WTC11 (cell line): ENCODE measurements around the gene MKI67.

Experiments
- FOXP4 ChIP-seq: sonication (generic); formaldehyde crosslinking; IDR thresholded peaks from 2 replicates; pipeline ENCODE4 v1.8.0; 2022; ENCODE audit warnings: mild to moderate bottlenecking, missing genetic modification reagents
- STAT6 ChIP-seq: sonication (generic); formaldehyde crosslinking; conservative IDR thresholded peaks from 2 replicates; pipeline ENCODE4 v1.8.1; 2023; ENCODE audit warnings: mild to moderate bottlenecking, low read depth, missing genetic modification reagents, moderate library complexity
- TEAD4 ChIP-seq: sonication (generic); formaldehyde crosslinking; IDR thresholded peaks from 2 replicates; pipeline ENCODE4 v1.8.0; 2022; ENCODE audit warnings: mild to moderate bottlenecking, missing genetic modification reagents

- TF ChIP-seq FOXP4 (CRISPR knock-in tag) = no peak
- TF ChIP-seq TEAD4 (CRISPR knock-in tag) = no peak
- TF ChIP-seq STAT6 (CRISPR knock-in tag) = no peak
Observed at GRCh38 chr10:128113026-128113425, 13.2 kb downstream of the MKI67 start.
